GM18951 (cell line): ENCODE results near the gene NPAS3.

Experiments used
- POLR2A ChIP-seq: IDR thresholded peaks from 4 replicates; pipeline ENCODE4 v1.6.1; 2011; ENCODE audit warnings: mild to moderate bottlenecking; ENCODE audit not compliant: insufficient read length, insufficient read depth; ENCODE audit errors: extremely low read depth
- in situ Hi-C: fragments of 300-500 bp; cut with MboI; formaldehyde crosslinking; loops from one replicate; pipeline ENCODE4 v1.12.0; 2022; ENCODE audit warnings: low sequenced_read_pairs, mixed read lengths, inconsistent platforms; ENCODE audit not compliant: unreplicated experiment

NPAS3 gene

GRCh38 chr14:33848009-33848408, 909.3 kb downstream of the NPAS3 start:
- in situ Hi-C loops = loop anchor here (10.0 kb wide), 1 partner anchor 457 kb away; no protein-coding TSS in a partner anchor
- TF ChIP-seq POLR2A = no peak

GRCh38 chr14:33848706-33849454, 910.2 kb downstream of the NPAS3 start:
- in situ Hi-C loops = loop anchor here (10.0 kb wide), 1 partner anchor 456 kb away; no protein-coding TSS in a partner anchor

GRCh38 chr14:33849455-33849801, 910.7 kb downstream of the NPAS3 start:
- TF ChIP-seq POLR2A = no peak
- in situ Hi-C loops = loop anchor here (10.0 kb wide), 1 partner anchor 455 kb away; no protein-coding TSS in a partner anchor

More at GRCh38 chr14:33848706-33849454, 910.2 kb downstream of the NPAS3 start:
- TF ChIP-seq POLR2A = no peak

GRCh38 chr14:33850826-33851225, 912.1 kb downstream of the NPAS3 start:
- in situ Hi-C loops = loop anchor here (10.0 kb wide), 1 partner anchor 364 kb away; no protein-coding TSS in a partner anchor
- no peak for TF ChIP-seq POLR2A

GRCh38 chr14:33851366-33851765, 912.7 kb downstream of the NPAS3 start:
- TF ChIP-seq POLR2A = no peak
- in situ Hi-C loops = loop anchor here (10.0 kb wide), 1 partner anchor 363 kb away; no protein-coding TSS in a partner anchor

- in situ Hi-C loops = loop anchor here (10.0 kb wide), 1 partner anchor 363 kb away; no protein-coding TSS in a partner anchor
- no peak for TF ChIP-seq POLR2A
Observed at GRCh38 chr14:33851931-33852330, 913.3 kb downstream of the NPAS3 start.
